Activated CD4-positive, CD25-positive, alpha-beta regulatory T cell (primary cell): Measurements from ENCODE around the gene CHAT.

Source experiments
- DNase-seq, 4 experiments: peaks; one replicate each; lab custom pipeline; 2025; lab: John Stamatoyannopoulos, UW

Gene CHAT

DNA sequence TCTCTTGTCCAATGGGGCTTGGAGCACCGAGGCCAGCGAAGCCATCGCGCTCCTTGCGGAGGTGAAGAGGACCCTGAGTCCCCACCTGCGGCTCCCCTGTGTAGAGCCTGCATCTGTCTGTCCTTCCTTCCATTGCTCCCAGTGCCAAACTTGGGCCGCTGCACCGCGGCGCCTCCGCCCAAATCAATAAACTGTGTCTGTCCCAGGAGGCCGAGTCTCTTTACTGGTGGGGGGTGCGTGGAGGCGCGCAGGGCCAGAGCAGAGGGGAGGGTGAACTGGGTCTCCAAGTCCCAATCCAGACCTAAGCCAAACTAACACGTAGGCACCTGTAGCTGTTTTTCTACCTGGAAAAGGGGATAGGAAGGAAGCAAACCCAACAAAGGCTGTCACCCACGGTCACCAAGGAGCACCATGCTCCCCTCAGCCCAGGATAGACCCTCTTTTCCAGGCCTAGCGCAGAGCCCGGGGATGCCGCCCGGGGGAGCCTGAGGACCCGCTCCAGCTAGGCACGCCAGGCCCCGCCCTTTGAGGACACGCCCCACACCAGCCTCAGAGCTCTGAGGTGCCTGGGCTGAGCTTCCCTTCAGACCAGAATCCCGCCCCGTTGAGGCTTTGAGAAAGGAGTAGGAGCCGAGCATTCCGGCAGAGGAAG, 1.2 kb upstream of the CHAT start:
- no peak for DNase-seq

DNA sequence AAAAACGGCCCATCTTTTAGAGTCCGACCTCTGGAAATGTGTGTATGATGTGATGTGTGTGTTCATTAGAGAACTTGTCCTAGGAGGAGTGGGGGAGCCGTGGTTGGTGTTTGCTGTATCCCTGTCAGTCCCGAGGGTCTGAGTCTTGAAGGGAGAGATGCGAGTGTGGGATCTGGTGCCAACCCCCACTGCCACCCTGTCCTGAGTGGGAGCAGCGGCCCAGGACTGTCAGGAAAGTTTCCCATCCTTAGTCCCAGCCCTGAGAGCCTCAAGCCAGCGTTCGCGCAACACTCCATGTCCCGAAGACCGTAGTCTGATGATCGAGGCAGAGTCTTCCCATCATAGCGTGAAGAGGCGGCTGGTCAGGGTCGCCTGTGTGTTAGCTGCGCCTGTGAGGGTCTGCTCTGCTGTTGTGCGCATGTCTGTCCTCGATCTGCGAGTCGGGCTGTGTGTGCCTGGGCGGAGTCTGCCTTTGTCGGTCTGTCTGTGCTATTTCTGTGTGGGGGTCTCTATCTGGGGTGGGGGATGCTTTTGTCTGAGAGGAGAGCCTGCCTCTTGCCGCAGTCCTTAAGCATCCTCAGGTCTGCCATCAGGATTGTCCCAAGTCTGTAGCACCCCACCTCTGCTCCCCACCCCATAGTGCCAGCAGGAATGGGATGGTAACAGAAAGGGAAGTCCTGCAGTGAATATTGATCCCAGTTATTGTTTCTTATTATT, 514 bp upstream of the CHAT start:
- no peak for DNase-seq

DNA sequence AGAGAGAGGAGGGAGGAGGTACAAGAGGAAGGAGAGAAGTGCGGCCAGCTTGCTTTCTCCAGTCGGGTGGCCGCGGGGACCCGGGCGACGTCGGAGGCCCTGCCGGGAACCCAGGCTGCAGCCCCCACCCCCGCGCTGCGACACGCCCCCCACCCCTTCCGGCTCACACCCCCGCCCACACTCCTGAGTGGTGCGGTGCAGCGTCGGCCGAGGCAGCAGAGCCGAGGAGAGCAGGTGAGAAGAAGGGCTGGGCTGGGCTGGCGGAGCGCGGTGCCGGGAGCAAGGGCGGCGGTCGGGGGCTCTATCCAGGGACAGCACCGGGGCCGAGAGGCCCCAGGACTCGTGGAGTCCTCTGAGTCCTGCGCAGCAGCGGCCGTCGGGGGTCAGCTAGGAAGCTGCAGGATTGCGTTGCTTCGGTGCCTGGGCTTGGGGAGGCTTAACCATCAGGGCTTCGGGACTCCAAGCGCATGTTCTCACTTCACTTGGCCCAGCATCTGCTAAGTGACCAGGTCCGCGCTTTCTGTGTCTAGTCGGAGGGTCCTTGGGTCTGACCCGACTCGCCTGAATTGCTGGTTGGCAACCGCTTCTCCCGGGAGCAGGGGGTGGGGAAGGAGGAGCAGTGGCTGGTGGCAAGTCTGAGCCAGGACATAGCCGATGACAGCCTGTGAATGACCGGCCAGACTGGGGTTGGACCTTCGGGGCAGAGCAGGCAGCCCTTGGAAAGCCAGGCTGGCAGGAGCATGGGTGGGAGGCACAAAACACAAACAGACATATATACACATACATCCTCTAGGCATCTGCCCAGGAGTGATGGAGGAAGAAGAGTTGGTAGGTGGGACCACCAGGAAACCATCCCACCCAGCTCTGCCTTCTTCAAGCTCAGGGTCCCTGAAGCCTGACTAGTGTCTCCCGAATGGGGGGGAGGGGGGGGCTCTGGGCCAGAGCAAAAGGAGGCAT, 683 bp downstream of the CHAT start:
- DNase-seq: no peak

DNA sequence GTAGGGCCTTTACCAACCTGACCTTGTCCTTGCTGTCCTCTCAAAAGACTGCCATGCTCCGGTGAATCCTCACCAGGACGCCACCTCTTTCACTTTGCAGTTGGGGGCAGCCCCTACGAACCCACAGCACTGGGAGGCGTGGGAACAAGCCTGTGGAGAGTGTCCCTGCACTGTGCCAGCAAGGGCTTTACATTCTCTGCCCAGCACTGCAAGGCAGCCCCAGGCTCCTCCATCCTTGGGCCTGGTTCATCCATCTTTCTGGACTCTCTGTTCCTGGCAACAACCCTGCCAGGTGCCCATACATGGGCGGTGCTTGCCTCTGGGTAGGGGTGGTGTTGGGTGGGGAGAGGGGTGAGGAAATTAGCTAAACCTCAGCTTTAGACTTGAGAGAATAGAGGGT, 1.4 kb downstream of the CHAT start:
- DNase-seq: no peak

DNA sequence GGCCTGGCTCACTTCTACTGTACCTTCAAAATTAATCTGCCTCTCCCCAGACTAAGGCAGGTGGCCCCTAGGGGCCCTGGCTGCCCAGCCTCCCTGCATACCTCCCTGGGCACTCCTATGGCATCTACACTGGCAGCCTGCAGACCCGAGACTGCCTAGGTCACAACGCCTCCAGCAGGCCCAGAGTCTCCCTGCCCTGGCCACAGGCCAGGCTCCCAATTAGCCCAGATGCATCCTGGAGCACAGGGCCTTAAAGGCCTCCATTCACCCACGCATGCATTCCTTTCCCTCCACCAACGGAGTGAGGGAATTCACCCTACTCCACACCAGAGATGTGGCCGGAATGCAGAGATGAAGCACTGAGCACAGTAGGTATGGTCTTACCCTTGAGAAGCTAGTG, 1.9 kb downstream of the CHAT start:
- no peak for DNase-seq

DNA sequence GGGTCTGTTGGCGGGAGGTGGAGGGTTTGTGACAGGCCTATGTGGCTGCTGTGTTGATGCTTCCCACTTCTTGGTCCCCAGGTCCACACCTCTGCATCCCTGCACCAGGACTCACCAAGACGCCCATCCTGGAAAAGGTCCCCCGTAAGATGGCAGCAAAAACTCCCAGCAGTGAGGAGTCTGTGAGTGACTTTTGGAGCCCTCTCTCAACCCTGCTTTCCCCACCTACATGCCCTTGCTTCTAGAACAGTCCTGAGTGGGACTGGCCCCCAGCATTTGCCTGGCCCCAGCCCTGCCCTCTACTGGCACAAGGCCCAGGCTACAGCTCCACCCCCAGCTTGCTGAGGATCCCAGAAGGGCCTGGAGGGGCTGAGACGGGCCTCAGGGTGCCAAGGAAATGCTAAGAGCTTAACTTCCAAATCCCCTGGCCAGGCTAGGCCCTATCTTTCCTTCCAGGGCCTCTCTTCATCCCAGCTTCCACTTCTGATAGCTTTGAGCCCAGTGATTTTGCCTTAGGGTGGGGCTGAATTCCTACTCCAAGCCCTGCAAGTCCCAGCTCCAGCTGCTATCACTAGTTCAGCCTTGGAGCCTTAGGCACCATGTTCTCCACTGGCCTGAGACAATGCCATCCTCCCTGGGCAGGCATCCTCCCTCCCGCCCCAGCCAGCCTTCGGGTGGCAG, 2.7 kb downstream of the CHAT start:
- DNase-seq: no peak

DNA sequence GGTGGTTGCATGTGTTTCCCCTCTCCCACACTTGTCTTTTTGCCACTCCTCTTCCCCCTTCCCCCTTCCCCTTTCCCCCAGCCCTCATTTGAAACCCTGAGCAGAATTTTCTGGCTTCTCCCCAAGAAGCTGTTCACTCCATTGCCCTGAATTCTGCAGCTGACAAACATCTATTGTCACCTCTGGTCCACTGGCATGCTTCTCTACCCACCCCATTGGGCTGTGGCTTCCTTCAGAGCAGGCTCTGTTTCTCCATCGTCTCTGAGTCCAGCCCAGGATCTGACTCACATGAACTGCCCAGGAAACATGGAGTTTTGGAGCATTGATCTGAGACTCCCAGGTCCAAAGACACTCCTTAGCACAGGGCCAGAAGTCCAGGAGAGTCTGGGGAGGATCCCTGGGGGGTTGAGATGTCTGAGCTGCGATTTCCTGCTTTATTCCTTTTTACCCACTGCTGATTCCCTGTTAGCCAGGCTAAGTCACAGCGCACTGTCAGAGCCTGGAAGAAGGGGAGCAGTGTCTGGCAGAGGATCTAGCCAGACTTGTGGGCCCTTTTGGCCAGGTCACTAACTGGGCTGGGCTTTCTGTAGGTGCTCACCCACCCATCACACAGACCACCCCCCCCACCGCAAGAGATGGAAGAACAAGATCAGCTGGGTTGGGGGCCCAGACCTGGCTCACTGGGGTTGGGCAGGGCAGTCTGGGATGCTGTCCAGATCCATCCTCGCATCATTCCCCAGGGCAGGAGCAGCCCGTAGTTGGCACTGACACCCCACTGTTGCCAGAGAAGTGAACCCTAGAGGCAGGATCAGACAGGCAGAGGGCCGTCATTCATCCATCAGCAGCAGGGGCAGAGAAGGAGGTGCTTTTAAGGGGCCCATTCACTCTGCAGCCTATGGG, 3.5 kb downstream of the CHAT start:
- DNase-seq: no peak

DNA sequence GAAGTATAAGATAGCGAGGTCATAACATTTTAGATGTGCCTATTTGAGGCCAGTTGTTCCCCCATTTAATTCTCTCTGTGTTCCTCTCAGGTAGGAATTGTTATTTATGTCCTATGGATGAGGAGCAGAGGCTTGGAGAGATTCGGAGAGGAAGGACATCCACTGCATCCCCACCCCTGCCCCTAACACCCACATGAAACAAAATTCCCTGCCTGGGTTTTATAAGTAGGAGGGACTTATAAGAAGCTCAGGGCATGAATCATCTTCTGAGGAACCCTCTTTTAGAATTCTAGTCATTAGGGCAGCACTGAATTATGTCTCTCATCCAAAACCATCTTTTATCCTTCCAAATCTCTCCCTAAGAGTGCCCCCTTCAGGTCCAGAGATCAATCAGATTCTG, 5.0 kb downstream of the CHAT start:
- DNase-seq: no peak

DNA sequence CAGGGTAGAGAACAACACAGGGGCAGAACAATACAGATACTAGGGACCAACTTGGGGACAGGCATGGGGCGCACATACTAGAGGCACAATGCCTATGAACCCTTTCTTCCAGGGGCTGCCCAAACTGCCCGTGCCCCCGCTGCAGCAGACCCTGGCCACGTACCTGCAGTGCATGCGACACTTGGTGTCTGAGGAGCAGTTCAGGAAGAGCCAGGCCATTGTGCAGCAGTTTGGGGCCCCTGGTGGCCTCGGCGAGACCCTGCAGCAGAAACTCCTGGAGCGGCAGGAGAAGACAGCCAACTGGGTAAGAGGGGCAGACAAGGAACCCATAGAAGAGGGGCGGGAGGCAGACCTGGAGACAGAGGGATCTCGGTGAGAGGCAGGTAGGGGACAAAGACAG, 5.8 kb downstream of the CHAT start:
- DNase-seq: no peak

DNA sequence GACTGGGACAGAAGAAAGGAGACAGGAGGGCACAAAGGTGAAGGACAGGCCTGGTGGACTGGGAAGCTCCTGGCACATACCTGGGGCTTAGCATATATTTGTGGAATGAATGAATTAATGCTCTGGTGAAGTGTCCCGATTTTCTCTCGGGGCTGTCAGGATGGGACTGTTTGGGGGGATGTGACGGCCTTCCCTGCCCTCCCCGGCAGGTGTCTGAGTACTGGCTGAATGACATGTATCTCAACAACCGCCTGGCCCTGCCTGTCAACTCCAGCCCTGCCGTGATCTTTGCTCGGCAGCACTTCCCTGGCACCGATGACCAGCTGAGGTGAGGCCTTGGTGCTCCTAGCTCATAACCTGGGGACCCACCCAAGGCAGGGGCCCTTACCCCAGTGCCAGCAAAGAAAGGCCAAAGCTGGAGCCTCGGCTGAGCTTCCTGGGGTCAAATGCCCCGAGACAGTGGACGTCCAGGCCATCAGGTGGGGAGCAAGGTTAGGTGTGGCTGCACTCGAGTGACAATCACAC, 6.5 kb downstream of the CHAT start:
- no peak for DNase-seq

DNA sequence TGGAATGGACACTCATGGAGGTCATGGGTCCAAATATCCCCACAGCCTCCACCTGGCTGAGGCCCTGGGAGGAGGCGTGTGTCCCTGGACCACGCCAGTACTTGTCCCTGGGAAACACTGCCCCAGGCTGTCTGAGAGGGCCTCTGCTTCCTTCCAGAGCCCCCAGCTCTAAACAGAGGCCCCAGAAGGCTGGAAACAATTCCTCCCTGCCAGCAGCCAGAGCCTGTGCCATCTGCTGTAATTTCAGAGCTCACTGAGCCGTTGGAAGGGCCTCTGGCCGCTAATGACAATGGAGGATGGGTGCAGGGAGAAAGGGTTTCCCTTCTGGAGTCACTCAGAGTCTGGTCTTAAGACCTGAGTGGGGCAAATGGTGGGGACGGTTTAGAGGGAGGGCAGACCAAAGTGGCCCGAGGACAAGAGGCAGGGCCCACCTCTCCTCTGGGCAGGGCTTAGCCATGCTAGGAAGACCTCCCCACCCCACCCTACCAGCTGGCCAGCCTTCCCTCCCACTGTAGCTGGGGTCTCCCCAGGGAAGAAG, 7.1 kb downstream of the CHAT start:
- no peak for DNase-seq

DNA sequence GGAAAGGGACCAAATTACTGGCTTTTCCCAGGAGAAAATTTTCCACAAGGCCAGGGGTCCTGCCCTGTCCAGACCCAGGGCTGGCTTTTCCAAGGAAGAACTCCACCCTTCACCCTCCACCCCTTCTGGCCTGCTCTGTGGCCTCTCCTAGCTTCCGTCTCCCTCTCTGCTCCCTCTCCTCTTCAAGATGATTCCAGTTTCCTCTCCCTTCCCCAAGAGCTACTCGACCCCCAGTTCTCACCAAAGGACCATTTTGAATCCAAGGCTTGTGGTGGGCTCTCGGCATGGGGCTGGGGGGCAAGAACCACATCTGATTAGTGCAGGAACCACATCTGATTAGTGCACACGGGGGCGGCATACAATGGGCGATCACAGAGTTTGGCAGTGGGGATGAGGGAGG, 7.7 kb downstream of the CHAT start:
- DNase-seq: no peak

DNA sequence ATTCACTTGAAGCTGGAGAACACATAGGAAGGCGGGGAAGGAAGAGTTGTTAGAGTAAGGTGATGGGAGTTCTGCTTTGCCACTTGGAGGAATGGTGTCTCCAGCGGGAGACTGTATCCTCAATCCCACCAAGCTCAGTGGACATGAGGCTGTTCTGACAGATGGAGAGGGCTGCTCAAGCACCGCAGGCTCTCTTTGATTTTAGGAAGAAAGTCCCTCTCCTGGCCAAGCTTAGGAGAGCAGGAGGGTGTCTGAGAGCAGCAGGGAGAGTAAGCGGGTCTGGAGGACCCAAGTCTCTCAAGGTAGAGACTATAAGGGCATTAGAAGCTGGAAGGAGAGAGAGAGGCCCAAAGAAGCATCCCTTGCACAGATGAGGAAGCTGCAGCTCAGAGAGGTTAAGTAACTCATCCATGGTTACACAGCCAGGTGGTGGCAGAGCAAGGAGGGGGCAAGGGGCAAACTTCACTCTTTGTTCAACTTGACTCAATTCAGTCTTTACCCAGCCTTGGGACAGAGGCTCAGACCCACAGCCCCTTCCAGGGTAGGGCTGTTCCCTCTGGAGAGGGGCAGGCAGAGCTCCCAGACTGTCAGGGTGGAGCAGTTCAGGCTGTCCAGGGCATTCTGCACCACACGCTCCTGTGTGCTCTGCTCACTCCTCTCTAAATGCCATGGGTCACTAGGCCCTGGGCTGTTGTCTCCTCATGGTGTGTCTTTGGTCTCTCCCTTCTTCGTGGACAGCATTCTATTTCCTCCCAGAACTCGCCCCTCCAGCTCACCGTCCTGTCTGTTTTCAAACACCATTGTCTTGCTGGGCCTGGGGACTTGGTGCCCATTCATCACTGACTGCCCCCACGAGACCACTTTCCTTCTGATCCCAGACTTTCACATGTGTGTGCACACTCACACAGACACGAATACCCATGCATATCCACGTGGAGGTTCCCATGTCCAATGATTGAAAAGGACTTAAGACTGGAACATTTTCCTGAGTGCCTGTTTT, 8.9 kb downstream of the CHAT start:
- no peak for DNase-seq

DNA sequence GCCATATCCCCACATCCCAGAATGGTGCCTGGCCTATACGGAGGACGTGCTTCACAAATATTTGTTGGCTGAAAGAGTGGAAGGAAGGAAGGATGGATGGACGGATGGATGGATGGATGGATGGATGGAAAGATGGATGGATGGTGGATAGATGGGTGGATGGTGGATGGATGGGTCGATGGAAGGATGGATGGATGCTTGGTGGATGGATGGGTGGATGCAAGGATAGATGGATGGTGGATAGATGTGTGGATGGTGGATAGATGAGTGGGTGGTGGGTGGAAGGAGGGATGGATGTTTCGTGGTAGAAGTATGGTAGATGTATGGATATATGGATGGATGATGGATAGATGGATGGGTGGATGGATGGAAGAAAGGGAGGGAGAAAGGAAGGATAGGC, 10.8 kb downstream of the CHAT start:
- DNase-seq: no peak

DNA sequence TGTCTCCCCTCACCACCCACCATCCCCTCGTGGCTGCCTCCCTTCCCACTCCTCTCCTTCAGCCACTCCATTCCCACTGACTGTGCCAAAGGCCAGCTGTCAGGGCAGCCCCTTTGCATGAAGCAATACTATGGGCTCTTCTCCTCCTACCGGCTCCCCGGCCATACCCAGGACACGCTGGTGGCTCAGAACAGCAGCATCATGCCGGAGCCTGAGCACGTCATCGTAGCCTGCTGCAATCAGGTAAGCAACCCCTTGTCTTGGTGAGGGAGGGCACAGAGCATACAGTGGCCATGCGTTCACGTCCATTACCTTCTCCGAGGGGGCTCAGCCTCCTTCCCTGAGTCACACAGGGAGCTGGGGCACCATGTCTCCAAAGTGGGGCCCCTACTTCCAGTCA, 11.6 kb downstream of the CHAT start:
- DNase-seq: no peak

DNA sequence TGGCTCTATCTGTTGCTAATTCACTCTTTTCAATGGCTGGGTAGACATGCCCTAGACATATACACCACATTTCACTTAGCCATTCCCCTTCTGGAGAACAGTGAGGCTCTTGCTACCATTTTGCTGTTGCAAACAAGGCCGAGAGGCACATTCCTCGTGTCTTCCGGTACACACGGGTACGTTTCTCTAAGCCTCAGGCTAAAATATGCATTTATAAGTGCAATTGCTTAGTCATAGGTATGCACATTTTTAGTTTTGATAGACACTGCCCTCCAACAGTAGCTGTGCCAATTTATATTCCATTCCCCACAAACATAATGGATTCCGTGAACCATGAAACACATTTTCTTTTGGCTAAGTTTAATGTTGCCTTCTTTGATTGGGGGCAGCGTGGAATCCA, 13.2 kb downstream of the CHAT start:
- DNase-seq: no peak

DNA sequence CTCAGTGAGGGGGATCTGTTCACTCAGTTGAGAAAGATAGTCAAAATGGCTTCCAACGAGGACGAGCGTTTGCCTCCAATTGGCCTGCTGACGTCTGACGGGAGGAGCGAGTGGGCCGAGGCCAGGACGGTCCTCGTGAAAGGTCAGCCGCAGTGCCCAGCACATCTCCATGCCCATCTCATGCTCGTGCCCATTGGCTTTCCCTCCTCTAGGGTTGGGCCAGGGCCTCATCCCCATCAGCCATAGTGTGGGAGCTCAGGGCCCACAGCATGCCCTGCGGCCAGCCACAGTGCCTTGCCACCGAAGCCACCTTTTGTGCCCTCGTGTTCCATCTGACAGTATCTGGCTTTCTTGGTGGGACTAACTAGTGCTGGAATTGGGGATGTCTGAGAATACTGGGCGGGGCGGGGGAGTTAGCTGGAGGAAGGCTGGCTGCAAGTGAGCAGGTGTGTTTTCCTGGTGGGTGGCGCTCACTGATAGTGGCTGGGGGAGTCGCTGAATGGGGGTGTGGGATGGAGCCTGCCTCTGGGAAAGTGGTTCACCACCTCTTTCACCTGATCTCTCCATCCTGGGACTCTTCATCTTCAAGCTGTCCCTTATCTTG, 13.9 kb downstream of the CHAT start:
- no peak for DNase-seq

DNA sequence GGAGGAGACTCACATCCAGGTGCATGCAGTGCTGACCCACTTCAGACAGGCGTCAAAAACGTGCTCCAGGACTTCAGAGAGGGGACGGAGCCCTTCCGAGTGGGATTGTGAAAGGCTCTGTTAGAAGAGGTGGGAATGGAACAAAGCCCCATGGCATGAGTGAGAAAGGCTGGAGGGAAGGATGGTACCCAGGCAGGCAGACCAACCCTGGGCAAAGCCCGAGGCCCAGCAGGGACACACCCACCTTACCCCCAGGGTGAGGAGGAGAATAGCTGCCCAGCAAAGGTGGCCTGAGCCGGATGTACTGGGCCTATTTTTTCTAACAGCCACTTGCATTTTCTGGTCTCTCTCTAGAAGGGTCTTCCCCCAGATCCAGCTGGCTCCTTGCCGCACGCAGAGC, 14.8 kb downstream of the CHAT start:
- DNase-seq: no peak

DNA sequence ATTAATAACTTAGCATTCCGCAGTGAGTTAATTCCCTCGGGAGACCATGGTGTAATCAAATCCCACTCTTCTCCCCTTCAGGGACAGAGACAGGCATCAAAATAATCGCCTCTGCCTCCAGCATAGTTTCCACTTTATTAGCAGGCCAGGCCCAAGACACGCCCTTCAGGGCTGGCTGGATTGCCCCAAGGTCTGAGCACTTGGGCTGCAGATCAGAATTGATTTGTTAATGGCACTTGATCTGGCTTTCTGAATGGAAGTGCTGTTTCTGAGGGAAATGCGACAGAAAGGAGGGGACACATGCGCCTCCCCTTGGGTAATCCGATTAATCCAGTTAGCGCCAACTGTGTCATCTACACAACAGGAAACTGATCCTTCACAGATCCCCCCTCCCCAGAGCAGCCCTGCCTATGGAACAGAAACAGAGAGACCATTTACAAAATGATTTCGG, 15.6 kb downstream of the CHAT start:
- DNase-seq: no peak
